MM.1S (cell line): ENCODE measurements around the gene MINK1.

ENCODE experiments used
- DNase-seq: peaks from one replicate; pipeline ENCODE4 v3.0.0-alpha.2; 2015
- H2AFZ ChIP-seq: fragments of 300-600 bp; sonication (generic); 2 replicates; pipeline ENCODE4 v1.6.0; 2016; ENCODE audit warnings: antibody characterized with exemption, low read length
- H3F3A ChIP-seq: fragments of 300-600 bp; sonication (generic); 2 replicates; pipeline ENCODE4 v1.6.1; 2016; ENCODE audit warnings: mild to moderate bottlenecking, antibody characterized with exemption, low read length, moderate library complexity, mixed read lengths; ENCODE audit not compliant: insufficient read depth
- H3K27ac ChIP-seq: fragments of 300-600 bp; sonication (generic); 2 replicates; pipeline ENCODE4 v1.5.1; 2016; ENCODE audit warnings: mild to moderate bottlenecking, low read length
- H3K27me3 ChIP-seq: fragments of 300-600 bp; sonication (generic); replicated peaks from 2 replicates; pipeline ENCODE4 v1.6.0; 2016; ENCODE audit warnings: low read length; ENCODE audit not compliant: insufficient read depth
- H3K36me3 ChIP-seq: fragments of 300-600 bp; sonication (generic); replicated peaks from 2 replicates; pipeline ENCODE4 v1.6.1; 2016; ENCODE audit warnings: mild to moderate bottlenecking, low read length, mixed read lengths; ENCODE audit not compliant: insufficient read depth
- H3K4me1 ChIP-seq: fragments of 300-600 bp; sonication (generic); 2 replicates; pipeline ENCODE4 v1.6.1; 2016; ENCODE audit warnings: low read length, mixed read lengths
- H3K4me2 ChIP-seq: fragments of 300-600 bp; sonication (generic); 2 replicates; pipeline ENCODE4 v1.6.0; 2016; ENCODE audit warnings: low read depth, low read length
- H3K4me3 ChIP-seq: fragments of 300-600 bp; sonication (generic); 2 replicates; pipeline ENCODE4 v1.5.1; 2016; ENCODE audit warnings: low read length, mixed read lengths
- H3K79me2 ChIP-seq: fragments of 300-600 bp; sonication (generic); 2 replicates; pipeline ENCODE4 v1.6.1; 2016; ENCODE audit warnings: mixed run types, low read length, mixed read lengths
- H3K9ac ChIP-seq: fragments of 300-600 bp; sonication (generic); 2 replicates; pipeline ENCODE4 v1.6.1; 2016; ENCODE audit warnings: low read length, mixed read lengths
- H3K9me2 ChIP-seq: fragments of 300-600 bp; sonication (generic); replicated peaks from 2 replicates; pipeline ENCODE4 v1.6.1; 2016; ENCODE audit warnings: mild to moderate bottlenecking, low read length, mixed read lengths; ENCODE audit not compliant: insufficient read depth
- H3K9me3 ChIP-seq: fragments of 300-600 bp; sonication (generic); replicated peaks from 2 replicates; pipeline ENCODE4 v1.6.1; 2016; ENCODE audit warnings: mild to moderate bottlenecking, low read length, mixed read lengths; ENCODE audit not compliant: insufficient read depth
- H4K20me1 ChIP-seq: fragments of 300-600 bp; sonication (generic); 2 replicates; pipeline ENCODE4 v1.6.1; 2016; ENCODE audit warnings: mild to moderate bottlenecking, low read length, moderate library complexity, mixed read lengths; ENCODE audit not compliant: insufficient read depth
- EZH2 ChIP-seq: fragments of 300-600 bp; sonication (generic); optimal IDR thresholded peaks from 2 replicates; pipeline ENCODE3; 2017; ENCODE audit warnings: low read depth, mild to moderate bottlenecking, antibody characterized with exemption, low read length, mixed read lengths
- EZH2phosphoT487 ChIP-seq: fragments of 300-600 bp; sonication (generic); IDR thresholded peaks from 2 replicates; pipeline ENCODE4 v1.6.1; 2018; ENCODE audit warnings: antibody characterized with exemption, low read length
- TF ChIP-seq, protein P1 (sequence below): fragments of 300-600 bp; sonication (generic); IDR thresholded peaks from 2 replicates; pipeline ENCODE4 v1.5.1; 2016; ENCODE audit warnings: antibody characterized with exemption, low read length, mixed read lengths

Gene MINK1

DNA sequence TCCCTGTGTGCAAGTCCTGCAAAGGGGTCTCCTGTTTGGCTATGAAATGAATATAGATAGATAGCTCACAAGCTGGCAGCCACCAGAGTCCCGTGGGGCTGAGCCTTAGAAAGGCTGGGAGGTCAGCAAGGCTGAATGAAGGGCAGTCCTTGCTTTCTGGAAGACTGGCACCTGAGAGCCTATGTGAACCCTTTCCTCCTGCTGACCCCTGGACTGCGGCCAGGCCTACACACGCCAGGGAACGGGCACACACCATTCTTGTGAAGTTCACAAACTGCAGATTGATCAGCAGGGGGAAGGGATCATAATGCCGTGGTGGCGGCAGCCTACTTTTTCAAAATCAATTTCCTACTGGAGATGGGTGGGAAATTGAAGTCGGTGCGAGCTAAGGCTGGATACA is 65.2 kb downstream of the MINK1 start:
- no peaks in the 10 kb centered on the region for H3K9me2 ChIP-seq
- H4K20me1 ChIP-seq: no peaks in the 10 kb centered on the region
- no peak overlapping the region for H3K4me3 ChIP-seq
- no peak overlapping the region for H3K4me2 ChIP-seq
- H3F3A ChIP-seq: peaks cover 8% of the 10 kb centered on the region
- TF ChIP-seq EZH2phosphoT487 (no peak), EZH2 (no peak)
- TF ChIP-seq, protein P1, sequence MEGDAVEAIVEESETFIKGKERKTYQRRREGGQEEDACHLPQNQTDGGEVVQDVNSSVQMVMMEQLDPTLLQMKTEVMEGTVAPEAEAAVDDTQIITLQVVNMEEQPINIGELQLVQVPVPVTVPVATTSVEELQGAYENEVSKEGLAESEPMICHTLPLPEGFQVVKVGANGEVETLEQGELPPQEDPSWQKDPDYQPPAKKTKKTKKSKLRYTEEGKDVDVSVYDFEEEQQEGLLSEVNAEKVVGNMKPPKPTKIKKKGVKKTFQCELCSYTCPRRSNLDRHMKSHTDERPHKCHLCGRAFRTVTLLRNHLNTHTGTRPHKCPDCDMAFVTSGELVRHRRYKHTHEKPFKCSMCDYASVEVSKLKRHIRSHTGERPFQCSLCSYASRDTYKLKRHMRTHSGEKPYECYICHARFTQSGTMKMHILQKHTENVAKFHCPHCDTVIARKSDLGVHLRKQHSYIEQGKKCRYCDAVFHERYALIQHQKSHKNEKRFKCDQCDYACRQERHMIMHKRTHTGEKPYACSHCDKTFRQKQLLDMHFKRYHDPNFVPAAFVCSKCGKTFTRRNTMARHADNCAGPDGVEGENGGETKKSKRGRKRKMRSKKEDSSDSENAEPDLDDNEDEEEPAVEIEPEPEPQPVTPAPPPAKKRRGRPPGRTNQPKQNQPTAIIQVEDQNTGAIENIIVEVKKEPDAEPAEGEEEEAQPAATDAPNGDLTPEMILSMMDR: no peak
- H3K79me2 ChIP-seq: no peaks in the 10 kb centered on the region
- DNase-seq: no peak
- H3K36me3 ChIP-seq: no peaks in the 10 kb centered on the region
- H3K9ac ChIP-seq: no peak overlapping the region
- H3K9me3 ChIP-seq: no peaks in the 10 kb centered on the region
- H3K4me1 ChIP-seq: peaks cover 10% of the 10 kb centered on the region
- no peak overlapping the region for H3K27ac ChIP-seq
- H2AFZ ChIP-seq: no peak overlapping the region
- no peaks in the 10 kb centered on the region for H3K27me3 ChIP-seq

DNA sequence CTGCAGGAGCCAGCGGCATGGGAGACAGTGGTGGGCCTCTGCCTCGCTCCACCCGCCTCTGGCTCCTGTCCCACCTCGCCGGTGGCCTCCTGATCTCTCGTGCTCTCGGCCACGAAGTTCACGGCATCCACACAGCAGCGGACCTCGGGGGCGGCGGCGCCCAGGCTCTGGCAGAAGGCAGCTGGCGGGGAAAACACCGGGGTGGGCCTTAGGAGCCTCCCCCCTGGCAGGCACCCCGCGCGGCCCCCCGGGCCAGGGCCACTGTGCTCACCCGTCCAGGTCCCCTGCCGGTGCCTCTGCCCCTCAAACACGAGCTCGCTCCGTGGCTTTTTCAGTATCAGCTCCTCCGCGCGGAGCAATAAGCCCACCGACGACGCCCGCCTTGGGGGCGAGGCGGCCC is 65.8 kb downstream of the MINK1 start:
- Histone ChIP-seq H3K9me3 (no peaks in the 10 kb centered on the region), H3K27me3 (no peaks in the 10 kb centered on the region), H4K20me1 (no peaks in the 10 kb centered on the region), H3K4me3 (no peak overlapping the region), H3K4me2 (peak overlapping the region; percentile 39; the same call in 1 of the 2 replicates), H3K4me1 (peaks cover 12% of the 10 kb centered on the region), H3F3A (peaks cover 11% of the 10 kb centered on the region), H3K79me2 (no peaks in the 10 kb centered on the region), H3K36me3 (no peaks in the 10 kb centered on the region), H3K9ac (no peak overlapping the region), H3K27ac (no peak overlapping the region), H2AFZ (no peak overlapping the region), H3K9me2 (no peaks in the 10 kb centered on the region)
- DNase-seq: no peak
- TF ChIP-seq, protein P1: no peak
- TF ChIP-seq EZH2 (no peak), EZH2phosphoT487 (no peak)

DNA sequence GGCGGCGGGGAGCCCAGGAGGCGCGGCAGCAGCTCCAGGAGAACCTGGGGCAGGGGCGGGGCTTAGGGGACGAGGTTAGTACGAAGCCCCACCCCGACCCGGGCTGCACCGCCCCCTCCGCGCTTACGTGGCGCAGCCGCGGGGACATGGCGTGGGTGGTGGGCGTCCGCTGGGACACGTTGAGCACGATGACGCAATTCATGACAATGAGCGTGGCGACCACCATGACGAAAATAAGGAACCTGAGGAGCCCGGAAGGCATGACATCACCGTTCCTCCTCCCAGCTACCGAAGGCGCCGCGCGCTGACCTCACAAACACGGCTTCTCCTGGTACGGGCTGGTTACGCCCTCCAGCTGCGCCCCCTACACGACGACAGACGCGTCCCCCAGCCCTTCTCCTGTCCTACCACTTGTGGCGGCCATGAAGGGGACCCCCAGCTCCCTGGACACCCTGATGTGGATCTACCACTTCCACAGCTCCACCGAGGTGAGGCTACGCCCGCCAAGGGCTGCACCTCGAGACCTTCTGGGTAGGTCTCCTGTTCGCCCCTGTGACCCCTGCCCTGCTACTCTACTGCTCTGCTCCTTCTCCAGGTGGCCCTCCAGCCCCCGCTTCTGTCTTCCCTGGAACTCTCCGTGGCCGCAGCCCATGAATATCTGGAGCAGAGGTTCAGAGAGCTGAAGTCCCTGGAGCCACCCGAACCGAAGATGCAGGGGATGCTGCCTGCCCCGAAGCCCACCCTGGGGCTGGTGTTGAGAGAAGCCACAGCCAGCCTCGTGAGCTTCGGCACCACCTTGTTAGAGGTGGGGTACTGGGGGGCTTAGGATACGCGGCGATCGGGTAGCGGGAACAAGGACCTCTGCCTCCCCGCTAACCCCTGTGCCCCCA is 66.4 kb downstream of the MINK1 start, which contains the start of gene C17orf107:
TSS of gene C17orf107 (plus strand) at position 196 of the 890 bp plus-strand sequence. CDS start at position 423, 227 bp downstream.
- no peaks in the 10 kb centered on the region for H3K79me2 ChIP-seq
- no peaks in the 10 kb centered on the region for H3K27me3 ChIP-seq
- no peaks in the 10 kb centered on the region for H3K36me3 ChIP-seq
- peak within 1 kb of the TSS; percentile 39; the same call in 1 of the 2 replicates for H3K4me2 ChIP-seq
- H3K4me1 ChIP-seq: peaks cover 12% of the 10 kb centered on the region
- H3K9ac ChIP-seq: no peak within 1 kb of the TSS
- H4K20me1 ChIP-seq: no peaks in the 10 kb centered on the region
- no peak within 1 kb of the TSS for H3K27ac ChIP-seq
- no peak within 1 kb of the TSS for H3K4me3 ChIP-seq
- TF ChIP-seq, protein P1: no peak
- TF ChIP-seq EZH2phosphoT487 (no peak), EZH2 (no peak)
- no peaks in the 10 kb centered on the region for H3K9me3 ChIP-seq
- no peaks in the 10 kb centered on the region for H3K9me2 ChIP-seq
- peak; percentile 12 for DNase-seq
- peaks cover 11% of the 10 kb centered on the region for H3F3A ChIP-seq
- H2AFZ ChIP-seq: no peak within 1 kb of the TSS
